Stimulated activated CD4-positive, alpha-beta T cell treated with anti-CD3 and anti-CD28 coated beads, Interleukin-12 subunit alpha, Interleukin-12 subunit beta, amount 100 ng/mL, for 24 hours (primary cell): Measurements from ENCODE around the gene NKX6-2.
"Not testable (repeated sequence)": the region's sequence is repeated elsewhere in the genome, so short reads cannot be mapped to it uniquely, and the experiment has no call there.

Experiments
- DNase-seq, 2 experiments: peaks; one replicate each; pipeline ENCODE4 v3.0.0-alpha.2; 2020; ENCODE audit warnings: low read depth in 2 of 2

Gene NKX6-2

DNA sequence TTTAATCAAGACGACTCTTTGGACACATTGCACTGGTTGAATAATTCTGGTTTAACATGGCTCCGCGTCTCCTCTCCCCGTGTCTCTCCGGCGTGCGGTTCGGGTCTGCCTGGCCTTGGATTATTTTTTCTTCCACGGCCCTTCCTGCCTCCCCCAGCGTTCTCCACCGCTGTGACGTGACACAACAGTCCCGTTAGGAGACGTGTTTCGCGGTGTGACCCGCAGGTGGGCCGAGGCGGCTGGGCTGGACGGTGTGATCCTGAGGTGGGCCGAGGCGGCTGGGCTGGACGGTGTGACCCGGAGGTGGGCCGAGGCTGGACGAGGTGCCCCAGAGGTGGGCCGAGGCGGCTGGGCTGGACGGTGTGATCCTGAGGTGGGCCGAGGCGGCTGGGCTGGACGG is 12.0 kb upstream of the NKX6-2 start:
- not testable (repeated sequence) for DNase-seq

DNA sequence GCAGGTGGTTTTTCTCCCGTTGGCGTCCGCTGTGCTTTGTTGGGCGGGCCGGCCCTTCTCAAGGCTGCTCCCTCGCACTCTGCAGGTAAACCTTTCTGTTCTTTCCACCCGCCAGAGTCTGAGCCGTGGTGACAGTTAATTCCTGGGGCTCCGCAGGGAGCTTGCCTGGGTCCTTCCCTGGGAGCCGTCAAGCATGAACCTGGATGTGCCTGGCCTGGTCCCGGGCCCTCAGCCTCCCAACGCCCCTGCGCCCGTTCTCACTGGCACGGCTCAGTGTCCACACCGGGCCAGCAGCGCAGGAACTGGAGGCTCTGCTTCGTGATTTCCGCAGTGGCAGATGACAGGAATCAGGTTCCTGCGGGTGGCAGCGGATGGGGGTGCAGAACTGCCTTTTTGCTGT is 10.9 kb upstream of the NKX6-2 start:
- no peak for DNase-seq

DNA sequence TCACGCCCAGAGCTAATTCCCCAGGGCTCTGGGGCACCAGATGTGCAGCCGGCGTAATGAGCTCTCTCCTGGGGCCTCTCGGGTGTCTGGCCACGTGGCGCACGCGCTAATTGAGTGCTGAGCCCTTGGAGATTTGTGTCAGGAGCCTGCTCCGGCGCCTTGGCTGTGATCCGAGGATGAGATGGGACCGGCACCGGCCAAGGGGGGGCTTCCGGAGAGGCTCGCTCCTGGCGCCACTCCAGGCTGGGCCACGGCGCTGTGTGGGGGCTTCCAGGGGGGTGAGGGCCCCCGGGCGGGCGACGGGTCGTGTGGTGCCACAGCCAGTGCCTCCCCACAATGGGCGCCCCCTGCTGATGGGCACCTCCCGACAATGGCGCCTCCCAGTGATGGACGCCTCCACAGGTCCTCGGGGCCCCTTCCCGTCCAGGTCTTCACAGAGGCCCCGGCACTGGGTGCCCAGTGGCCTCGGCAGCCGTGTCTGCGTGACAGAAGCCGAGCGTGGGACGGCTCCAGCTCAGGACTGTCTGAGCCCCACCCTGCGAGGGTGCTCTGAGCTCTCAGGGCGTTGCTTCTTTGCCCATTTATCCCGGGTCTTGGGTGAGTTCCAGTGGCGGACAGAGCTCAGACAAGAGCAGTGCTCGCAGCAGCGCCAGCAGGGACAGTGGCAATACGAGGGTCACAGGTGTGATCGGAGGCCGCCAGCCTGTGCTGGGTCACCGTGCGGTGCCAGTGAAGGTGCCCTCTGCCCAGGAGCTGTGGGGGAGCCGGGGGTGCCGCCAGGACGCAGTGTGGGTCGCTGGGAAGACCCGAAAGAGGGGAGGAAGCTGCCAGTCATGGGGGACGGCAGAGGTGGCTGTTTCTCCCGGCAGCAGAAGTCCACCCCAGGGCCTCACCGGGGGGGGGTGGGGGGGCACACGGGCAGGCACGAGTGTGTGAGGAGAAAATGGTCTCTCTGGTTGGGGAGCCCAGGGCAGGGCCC is 8.2 kb upstream of the NKX6-2 start:
- DNase-seq = no peak

DNA sequence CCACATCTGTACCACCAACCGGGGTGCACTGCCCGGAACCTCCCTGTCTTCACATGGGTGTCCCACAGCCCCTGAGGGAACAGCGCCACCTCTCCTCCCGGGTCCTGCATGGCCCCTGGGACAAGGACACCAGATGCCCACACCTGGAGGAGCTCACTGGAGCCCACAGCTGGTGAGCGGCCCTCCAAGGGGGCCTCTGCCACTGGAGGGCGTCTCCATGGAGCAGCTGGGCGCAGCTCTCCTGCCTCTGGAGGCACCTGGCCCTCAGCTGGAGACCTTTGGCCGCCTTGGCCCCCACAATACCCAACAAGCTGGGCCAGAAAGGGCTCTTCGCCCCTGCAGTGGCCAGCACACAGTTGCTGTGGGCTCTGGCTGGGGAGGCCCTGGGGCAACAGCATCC is 7.3 kb upstream of the NKX6-2 start:
- DNase-seq = no peak

DNA sequence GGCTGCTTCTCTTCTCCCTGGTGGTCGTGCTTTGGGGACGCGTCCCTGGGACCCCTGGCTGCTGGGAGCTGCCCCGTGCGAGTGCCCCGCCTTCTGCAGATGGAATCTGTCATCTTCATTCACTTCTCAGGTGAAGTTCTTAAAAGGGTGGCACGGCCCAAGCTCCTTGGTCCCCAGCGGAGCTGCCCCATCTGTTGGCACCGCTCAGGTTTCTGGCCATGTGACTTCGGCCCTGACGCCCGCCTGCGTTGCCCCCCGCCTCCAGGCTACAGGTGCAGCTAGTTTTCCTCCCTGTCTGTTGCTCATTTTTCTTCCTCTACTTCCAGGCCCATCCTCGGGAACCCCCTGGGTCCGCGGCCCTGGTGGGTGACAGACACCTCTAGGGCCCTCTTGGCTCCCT is 6.8 kb upstream of the NKX6-2 start:
- DNase-seq = no peak

DNA sequence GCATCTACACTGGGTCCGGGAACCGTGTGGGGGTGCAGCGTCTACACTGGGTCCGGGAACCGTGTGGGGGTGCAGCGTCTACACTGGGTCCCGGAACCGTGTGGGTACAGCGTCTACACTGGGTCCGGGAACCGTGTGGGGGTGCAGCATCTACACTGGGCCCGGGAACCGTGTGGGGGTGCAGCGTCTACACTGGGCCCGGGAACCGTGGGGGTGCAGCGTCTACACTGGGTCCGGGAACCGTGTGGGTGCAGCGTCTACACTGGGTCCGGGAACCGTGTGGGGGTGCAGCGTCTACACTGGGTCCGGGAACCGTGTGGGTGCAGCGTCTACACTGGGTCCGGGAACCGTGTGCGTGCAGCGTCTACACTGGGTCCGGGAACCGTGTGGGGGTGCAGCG is 6.2 kb upstream of the NKX6-2 start:
- not testable (repeated sequence) for DNase-seq

DNA sequence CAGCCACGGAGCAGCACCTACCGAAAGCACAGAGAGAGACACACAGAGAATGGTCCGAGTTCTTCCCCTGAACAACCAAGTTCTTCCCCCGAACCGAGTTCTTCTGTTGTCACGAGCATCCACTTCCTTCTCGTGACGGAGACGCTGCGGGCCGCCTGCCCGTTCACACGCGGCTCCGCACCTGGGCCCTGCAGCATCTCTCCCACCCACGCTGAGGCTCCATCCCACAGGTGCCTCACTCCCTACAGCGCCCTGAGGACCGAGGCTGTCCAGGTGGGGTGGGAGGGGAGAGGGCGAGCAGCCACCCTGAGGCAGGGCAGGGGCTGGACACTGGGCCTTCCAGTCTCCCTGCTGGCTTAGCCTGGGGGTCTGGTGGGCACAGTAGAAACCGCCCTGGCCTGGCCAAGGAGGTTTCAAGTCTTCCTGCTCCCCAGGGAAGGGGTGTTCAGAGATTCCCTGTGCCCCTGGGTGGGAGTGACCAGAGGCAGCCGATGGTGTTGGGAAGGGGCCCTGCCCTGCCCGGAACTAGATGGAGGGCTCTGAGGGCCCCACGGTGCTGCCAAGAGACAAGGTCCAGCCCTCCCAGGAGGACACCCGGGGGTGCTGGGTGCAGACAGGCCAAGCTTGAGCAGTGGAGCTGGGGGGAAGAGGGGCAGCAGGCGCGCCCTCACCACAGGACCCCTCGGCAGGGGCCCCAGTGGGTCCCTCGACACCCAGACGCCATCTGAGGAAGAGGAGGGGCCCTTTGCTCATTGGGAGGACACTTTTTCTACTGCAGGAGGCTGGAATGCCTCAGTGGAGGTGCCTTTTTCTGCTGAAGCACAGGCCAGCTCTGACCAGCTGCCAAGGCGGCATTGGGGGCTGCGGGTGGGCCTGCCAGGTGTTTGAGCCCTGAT is 5.2 kb upstream of the NKX6-2 start:
- DNase-seq = no peak

DNA sequence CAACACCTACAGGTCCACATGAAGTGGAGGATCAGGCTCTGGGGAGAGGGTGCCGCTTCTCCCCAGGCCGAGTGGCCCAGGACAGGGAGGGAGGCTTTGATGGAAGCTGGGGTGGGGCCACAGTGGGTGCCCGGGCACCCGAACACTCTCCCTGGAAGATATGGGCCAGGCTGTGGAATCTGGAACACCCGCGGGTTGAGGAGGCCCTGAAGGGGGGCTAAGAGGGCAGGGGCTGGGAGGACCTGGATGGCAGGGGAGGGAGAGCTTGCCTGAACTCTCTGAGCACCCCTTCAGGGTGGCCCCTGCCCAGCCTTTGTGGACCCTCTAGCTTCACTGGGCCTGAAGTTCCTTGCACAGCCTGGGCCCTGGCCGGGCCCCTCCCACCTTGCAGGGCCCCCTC is 4.5 kb upstream of the NKX6-2 start:
- no peak for DNase-seq

DNA sequence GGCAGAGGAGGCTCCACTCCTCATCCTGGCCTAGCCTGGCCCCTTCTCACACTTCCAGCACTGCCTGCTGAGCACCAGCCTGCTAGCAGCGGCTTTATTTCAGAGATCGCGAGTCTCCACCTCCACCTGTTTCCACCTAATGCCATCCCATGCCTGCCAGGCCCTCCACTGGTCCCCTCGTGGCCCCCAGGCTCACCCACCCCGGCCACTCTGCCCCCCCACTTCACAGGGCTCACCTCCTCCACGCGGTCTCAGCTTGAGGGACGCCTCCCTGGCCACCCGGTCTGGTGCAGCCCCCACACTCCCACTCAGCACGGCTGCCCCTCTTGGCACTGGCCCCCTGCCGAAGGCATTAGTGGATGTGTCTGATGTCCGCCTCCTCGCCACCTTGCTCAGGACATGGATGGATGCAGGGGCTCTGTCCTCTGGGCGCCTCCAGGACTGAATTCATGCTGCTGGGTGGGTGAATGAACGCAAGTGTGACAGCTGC is 3.8 kb upstream of the NKX6-2 start:
- DNase-seq = no peak

DNA sequence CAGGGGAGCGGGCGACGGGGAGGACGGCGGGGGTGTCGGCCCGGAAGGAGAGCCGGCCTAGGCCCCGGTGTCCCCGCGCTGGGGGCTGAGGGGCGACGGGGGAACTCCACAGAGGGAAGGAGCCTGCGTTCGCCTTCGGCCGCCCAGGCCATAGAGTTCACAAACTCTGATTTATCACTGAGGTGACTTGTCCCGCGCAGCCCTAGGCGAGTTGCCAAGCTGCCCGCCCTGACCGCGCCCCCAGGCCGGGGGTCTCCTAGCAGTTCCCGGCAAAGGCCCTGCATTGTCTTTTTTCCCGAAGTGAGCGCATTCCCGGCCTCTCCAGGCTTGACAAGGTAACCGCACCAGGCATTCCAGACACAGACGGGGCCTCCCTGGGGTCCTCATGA is 2.9 kb upstream of the NKX6-2 start:
- no peak for DNase-seq

DNA sequence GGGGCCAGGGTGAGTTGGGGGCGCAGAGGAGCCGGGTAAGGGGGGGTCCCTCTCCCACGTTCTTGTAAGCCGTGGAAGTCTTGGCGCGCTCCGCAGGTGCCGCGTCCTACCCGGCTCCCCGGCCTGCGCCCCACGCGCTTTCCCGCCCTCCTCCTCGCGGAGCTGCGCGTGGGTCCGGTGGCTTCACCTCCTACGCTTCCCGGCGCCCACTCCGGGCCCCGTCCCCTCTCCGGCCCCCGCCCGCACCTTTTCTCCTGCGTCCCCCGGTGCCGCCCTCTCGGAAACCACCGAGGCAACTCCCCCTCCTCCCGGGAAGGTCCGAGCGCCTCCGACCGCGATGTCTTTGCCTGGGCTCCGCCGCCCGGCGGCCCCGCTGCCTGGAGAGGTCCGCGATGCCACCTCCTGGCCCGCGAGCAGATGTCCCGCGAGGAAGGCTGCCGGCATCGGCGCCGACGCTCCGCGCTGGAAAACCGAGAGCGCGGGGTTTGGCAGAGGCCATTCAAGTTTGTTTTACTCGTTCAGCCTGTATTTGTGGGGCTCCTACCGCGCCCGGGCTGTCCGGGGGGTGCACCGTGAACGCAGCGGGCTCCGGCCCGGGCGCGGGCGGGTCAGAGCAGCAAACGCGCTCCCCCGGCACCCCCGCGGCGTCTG is 2.4 kb upstream of the NKX6-2 start:
- DNase-seq = no peak

DNA sequence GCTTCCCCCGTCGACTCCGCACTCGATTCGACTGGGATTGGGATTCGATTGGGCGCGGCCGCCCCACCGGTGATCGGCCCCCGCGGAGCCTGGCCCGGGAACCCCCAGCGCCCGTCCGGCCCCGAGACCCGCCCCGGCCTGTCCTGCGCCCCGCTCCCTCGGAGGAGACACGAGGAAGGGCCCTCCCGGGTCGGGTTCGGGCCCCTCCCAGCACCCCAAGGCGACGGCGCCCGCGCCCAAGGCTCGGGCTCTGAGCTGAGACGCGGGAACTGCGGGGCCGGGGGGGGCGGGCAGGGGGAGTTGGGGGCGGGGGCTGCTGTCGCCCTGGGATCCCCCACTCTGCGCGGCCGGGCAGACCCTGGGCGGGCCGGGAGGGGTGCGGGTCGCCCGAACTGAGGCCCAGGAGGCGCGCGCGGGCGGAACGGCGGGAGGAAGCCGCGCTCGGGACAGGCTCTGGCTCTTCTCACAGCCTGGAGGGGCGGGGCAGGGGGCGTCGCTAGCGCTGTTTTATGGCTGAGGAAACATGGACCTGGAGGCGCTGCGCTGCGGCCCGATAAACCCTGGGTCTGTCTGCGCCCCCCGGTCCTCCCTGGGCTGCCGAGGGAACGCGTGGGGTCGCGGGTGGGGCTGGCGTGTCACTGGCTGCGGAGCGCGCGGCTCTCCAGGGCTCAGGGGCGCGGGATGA is 1.7 kb upstream of the NKX6-2 start:
- peak in 1 of 2 experiments; percentile 15 for DNase-seq

DNA sequence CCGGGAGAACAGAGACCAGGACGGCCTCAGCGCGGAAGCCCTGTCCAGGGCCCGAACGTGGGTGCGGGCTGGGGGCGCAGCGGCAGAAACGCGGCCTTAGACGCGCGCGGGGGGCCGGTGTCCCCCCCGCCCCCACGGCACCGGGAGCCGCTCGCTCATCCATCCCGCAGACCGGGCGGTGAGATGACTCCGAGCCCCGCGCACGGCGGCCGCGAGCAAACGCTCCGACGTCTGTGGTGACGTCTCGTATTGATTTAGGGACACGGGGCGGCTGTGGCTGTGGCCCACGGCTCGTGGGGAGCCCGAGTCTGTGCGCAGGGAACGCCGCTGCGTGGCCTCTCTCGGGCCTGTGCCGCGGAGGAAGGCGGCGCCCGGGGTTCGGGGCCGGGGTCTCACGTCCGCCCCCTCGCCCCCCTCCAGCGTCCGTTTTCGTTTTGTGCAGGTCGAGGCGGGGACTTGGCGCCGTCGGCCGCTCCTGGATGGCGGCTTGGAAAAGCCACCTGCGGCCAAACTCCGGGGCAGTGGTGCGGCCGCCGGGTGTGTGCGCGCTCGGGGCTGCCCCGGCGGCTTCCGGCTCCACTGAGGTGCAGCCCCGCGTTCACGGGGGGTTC is 1.0 kb upstream of the NKX6-2 start:
- no peak for DNase-seq

DNA sequence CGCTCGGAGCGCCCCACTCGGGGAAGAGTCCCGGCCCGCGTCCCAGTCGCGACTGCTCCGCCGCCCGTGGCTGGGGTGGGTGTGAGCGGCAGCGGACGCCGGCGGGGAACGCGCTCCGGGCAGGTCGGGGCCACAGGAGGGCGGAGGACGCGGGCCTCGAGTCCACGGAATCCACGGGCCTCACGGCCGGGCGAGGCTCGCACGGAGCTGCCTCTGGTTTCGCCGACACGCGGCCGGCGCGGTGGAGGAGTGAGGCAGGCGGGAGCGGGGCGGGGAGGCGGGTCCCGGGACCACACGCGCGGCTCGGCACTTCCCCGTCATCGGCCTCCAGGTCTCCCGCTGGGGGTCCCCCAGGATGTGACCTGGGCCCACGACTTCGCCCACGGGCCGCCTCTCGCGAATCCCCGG is 533 bp upstream of the NKX6-2 start:
- no peak for DNase-seq

DNA sequence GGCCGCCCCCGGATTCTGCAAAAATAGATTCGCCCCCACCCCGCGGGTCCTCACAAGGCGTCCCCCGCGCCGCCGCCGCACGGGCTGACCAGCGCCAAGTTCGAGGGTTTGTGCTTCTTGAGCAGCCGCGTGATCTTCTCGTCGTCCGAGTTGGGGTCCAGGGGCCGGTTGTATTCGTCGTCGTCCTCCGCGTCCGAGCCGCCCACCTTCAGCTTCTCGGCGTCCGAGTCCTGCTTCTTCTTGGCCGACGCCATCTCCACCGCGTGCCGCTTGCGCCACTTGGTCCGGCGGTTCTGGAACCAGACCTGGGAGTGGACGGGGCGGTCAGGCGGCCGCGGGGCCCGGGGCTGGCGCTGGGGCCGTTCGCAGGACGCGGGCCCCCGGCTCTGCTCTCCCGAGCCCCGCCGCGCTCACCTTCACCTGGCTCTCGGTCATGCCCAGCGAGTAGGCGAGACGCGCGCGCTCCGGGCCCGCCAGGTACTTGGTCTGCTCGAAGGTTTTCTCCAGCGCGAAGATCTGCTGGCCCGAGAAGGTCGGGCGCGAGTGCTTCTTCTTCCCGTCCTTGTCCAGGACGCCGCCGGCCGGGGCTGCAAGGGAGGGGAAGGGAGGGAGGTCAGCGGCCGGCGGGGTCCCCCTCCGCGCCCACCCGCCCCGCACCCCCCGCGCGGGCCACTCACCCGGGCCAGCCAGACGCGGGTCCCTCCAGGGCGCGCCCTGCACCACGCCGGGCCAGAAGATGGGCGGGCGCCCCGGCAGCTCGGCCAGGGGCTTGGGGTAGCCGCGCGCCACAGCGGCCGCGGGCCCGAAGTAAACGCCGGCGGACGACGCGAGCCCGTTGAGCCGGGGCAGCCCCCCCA is 853 bp downstream of the NKX6-2 start:
- no peak for DNase-seq

DNA sequence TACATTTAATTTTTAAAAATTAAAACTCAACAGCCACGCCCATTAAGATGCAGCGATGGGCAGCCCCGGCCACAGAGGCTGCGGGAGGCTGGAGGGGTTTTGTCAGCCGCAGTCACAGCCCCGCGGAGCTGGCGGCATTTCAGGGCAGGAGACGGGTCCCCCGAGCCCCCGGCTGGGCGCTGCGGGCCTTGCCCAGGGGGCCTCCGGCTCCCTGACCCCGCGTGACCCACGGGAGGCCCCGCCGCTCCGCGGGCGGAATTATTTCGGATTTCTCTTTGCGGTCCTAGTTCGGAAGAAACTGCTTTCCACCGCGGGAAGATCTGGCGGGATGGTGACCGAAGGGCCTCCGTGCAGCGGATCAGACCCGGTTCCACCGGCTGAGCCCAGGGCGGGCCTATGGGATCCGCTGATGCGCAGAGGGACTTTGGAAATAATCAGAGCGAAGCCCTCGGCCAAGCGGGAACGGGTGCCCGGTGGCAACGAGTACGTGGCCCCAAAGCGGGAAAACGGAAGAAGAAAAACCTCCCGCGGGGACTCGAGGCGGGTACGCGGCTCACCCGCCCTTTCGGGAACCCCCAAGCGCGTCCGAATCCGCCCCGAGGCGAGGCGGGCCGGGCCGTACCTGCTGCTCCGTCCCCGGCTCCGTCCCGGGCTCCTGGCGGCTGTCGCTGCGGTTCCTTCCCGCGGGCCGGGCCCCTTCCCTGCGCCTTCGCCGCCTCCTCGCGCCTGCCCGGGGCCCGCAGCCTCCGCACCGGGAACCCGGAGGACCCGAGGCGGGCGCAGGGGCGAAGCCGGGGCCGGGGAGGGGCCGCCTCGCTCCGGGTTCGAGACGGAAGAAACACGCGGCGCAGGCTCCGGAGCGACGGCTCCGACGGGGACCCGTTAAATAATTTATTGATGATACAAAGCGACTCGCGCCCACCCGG is 1.7 kb downstream of the NKX6-2 start:
- DNase-seq = no peak

DNA sequence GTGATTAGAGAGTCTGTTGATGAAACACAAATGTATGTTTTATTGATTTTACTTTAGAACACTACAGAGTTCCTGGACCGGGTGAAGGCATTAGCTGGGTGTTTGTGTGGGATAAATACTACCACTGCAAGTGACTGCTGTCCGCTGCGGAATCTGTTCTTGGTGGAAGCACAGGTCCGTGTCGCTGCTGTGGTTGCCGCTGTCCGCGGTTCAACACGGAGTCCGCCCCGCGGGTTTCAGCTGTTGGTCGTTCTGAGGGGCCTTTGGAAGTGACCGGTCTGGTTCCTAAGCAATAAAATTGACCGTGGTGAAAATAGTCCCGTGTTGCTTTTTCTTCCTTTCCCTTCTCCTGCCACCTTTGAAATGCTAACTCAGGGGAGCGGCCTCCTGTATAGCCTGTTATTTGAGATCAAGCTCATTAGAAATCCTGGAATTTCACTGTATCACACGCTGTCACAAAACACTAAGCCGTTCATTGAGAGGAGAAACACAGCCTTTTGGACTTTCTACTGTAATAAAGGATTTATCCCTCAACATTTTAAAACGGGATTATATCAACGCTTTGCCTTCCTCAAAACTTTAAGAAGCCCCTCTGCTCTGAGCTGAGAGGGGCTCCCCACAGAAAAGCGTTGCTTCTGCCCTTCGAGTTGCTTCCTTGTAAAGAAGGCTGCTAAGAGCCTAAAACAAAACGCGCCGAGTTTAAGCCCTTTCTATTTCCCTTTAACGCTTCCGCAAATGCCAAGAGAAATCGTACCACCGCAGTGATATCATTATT is 2.6 kb downstream of the NKX6-2 start:
- no peak for DNase-seq

DNA sequence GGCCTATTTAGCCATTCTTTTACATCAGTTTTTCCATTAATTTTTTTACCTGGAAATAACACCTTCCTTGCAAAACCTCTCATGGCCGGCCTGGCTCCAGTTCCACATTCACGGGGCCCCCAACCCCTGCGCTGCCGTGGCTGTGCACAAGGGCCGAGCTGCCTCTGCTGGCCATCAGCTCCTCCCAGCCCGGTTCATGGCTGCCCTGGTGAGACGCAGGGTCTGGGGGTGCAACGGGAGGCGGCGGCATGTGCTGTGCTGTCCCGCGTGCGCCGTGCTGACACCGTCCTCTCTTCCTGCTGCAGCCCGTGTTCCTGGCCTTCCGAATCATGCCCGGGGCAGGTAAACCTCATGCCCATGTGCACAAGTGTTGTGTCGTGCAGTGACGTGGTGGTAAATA is 4.4 kb downstream of the NKX6-2 start:
- DNase-seq = no peak
